Neural progenitor cell (in vitro differentiated cells): ENCODE measurements around the gene NPTXR.

Experiments used
- EZH2 ChIP-seq: fragments of 200-600 bp; sonication (generic); IDR thresholded peaks from 2 replicates; pipeline ENCODE4 v1.6.1; 2017; ENCODE audit warnings: antibody characterized with exemption, mild to moderate bottlenecking, moderate library complexity
- EZH2phosphoT487 ChIP-seq: fragments of 200-600 bp; sonication (generic); IDR thresholded peaks from 2 replicates; pipeline ENCODE4 v1.6.1; 2017; ENCODE audit warnings: antibody characterized with exemption
- TF ChIP-seq, protein P1 (sequence below): fragments of 200-600 bp; sonication (generic); IDR thresholded peaks from 2 replicates; pipeline ENCODE4 v1.5.1; 2017; ENCODE audit warnings: antibody characterized with exemption, mild to moderate bottlenecking

DNA sequence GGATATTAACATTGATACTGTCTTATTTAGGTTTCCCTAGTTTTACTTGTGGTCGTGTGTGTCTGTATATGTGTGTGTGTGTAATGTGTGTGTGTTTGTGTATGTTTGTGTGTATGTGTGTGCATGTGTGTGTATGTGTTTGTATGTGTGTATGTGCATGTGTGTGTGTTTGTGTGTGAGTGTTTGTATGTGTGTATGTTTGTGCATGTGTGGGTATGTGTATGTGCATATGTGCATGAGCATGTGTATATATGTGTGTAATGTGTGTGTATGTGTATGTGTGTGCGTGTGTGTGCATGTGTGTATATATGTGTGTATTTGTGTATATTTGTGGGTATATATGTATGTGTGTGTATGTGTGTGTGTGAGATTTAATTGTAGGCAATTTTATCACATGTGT, 32.6 kb downstream of the NPTXR start:
- TF ChIP-seq, protein P1, sequence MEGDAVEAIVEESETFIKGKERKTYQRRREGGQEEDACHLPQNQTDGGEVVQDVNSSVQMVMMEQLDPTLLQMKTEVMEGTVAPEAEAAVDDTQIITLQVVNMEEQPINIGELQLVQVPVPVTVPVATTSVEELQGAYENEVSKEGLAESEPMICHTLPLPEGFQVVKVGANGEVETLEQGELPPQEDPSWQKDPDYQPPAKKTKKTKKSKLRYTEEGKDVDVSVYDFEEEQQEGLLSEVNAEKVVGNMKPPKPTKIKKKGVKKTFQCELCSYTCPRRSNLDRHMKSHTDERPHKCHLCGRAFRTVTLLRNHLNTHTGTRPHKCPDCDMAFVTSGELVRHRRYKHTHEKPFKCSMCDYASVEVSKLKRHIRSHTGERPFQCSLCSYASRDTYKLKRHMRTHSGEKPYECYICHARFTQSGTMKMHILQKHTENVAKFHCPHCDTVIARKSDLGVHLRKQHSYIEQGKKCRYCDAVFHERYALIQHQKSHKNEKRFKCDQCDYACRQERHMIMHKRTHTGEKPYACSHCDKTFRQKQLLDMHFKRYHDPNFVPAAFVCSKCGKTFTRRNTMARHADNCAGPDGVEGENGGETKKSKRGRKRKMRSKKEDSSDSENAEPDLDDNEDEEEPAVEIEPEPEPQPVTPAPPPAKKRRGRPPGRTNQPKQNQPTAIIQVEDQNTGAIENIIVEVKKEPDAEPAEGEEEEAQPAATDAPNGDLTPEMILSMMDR: no peak
- no peak for TF ChIP-seq EZH2
- no peak for TF ChIP-seq EZH2phosphoT487
